Sigmoid colon (tissue), 4 donors: ENCODE data around the gene LSM14B.

ENCODE experiments used
- CTCF ChIP-seq, 4 experiments: fragments of 450-650 bp in 3 of 4; fragments of 200-600 bp in 1 of 4; IDR thresholded peaks; one replicate each; pipeline ENCODE4 v1.5.1; 2016 to 2019; ENCODE audit warnings: antibody characterized with exemption in 4 of 4, mild to moderate bottlenecking in 3 of 4, moderate library complexity in 2 of 4
- EP300 ChIP-seq, 4 donors: sonication (generic); formaldehyde crosslinking; IDR thresholded peaks; one replicate each; pipeline ENCODE4 v1.6.1; 2017; ENCODE audit warnings: antibody characterized with exemption in 4 of 4
- POLR2A ChIP-seq, 2 donors: fragments of 450-650 bp; IDR thresholded peaks; one replicate each; pipeline ENCODE4 v1.6.1; 2016; ENCODE audit warnings: antibody characterized with exemption in 2 of 2, mild to moderate bottlenecking in 2 of 2, moderate library complexity in 2 of 2
- POLR2AphosphoS5 ChIP-seq, 4 donors: sonication (generic); formaldehyde crosslinking; IDR thresholded peaks; one replicate each; pipeline ENCODE4 v1.6.1; 2017; ENCODE audit warnings: antibody characterized with exemption in 4 of 4

- TF ChIP-seq CTCF (IDR thresholded peaks at IDR 0.05) (no peak), POLR2AphosphoS5 (IDR thresholded peaks at IDR 0.05) (no peak), EP300 (IDR thresholded peaks at IDR 0.05) (no peak), POLR2A (IDR thresholded peaks at IDR 0.05) (no peak)
These were observed 9.9 kb upstream of the LSM14B start for GRCh38 chr20:62112368-62112767.
